Ovary (tissue), 9 donors: ENCODE results near the gene ACSF2. TPM values are rescaled to one million over a fixed set of nuclear protein-coding genes. Genes with fewer than 3 reads are reported as not detected.
"Not testable (repeated sequence)": the region's sequence is repeated elsewhere in the genome, so short reads cannot be mapped to it uniquely, and the experiment has no call there.

ENCODE experiments used
- DNase-seq, 5 donors: peaks; one replicate each; pipeline ENCODE4 v3.0.0-alpha.2; 2019 to 2020
- H3K27ac ChIP-seq, 2 donors: fragments of 200-600 bp; one replicate each; pipeline versions ENCODE4 v1.5.1 to v1.8.0; 2019 to 2022
- H3K27me3 ChIP-seq: fragments of 200-600 bp; one replicate; pipeline ENCODE4 v1.8.0; 2022
- H3K36me3 ChIP-seq: fragments of 200-600 bp; sonication (generic); one replicate; pipeline ENCODE4 v1.5.1; 2019
- H3K4me1 ChIP-seq: one replicate; pipeline ENCODE4 v1.8.1; 2013; ENCODE audit warnings: mild to moderate bottlenecking, moderate library complexity; ENCODE audit not compliant: insufficient read depth
- H3K4me3 ChIP-seq: fragments of 200-600 bp; sonication (generic); one replicate; pipeline ENCODE4 v1.5.1; 2017
- H3K9me3 ChIP-seq, 2 donors: fragments of 200-600 bp in 1 of 2; sonication (generic) in 1 of 2; one replicate each; pipeline versions ENCODE4 v1.5.1 to v1.8.1; 2013 to 2019; ENCODE audit warnings: mild to moderate bottlenecking in 1 of 2, moderate library complexity in 1 of 2
- EP300 ChIP-seq: sonication (generic); formaldehyde crosslinking; IDR thresholded peaks from one replicate; pipeline ENCODE4 v1.6.1; 2017; ENCODE audit warnings: antibody characterized with exemption
- POLR2A ChIP-seq: fragments of 450-650 bp; IDR thresholded peaks from one replicate; pipeline ENCODE4 v1.6.1; 2017; ENCODE audit warnings: antibody characterized with exemption, mild to moderate bottlenecking, moderate library complexity
- WGBS, 3 donors: extraction: QIAGEN DNeasy Blood & Tissue Kit in 1 of 3; methylation state at CpG; one replicate each; pipeline versions ENCODE4 v1.1.5 to v1.1.7; 2013 to 2017; 5-methylcytosine and 5-hydroxymethylcytosine counted together
- intact Hi-C, 4 donors: fragments of 100-400 bp; cut with DNase I; formaldehyde crosslinking; loops; one replicate each; pipeline versions ENCODE4 v1.11.0 to v1.15.1; 2022 to 2023
- polyA plus RNA-seq, 2 donors: library from polyadenylated mRNA; stranded (reverse); fragments of 200-250 nt in 1 of 2; fragments of 350-450 nt in 1 of 2; fragmentation: Illumina TruSeq in 1 of 2; extraction: RNeasy Lipid Tissue Mini Kit (QIAGEN cat#74804) in 1 of 2; gene quantifications; one replicate each; pipeline ENCODE4 v1.2.3, GENCODE V29; 2013 to 2014
- total RNA-seq, 7 donors: library from RNA; depleted of rRNA in 2 of 7; stranded (reverse); fragments of >200 nt in 2 of 7; fragmentation: NEBNext Ultra II Directional in 3 of 7; extraction: Animal tissue kit (Norgen Biotek cat#: 25700) in 3 of 7; gene quantifications; one replicate each; pipeline versions ENCODE4 v1.1.0 to v1.2.4, GENCODE V29; 2016 to 2023
- TF ChIP-seq, protein P1 (sequence below), 3 donors: fragments of 450-650 bp in 2 of 3; fragments of 200-600 bp in 1 of 3; IDR thresholded peaks; one replicate each; pipeline versions ENCODE4 v1.5.1 to v1.8.0; 2016 to 2022; ENCODE audit warnings: antibody characterized with exemption in 3 of 3, mild to moderate bottlenecking in 1 of 3
- donor health status: DM: no; HTN: no; CAD: no; lungs with moderate emphysema.
- donor health status: DM: no; HTN: no; CAD: no.
- donor health status: Bipolar disorder and iron deficiency.
- donor health status: DM: yes; HTN: yes; CAD: no.
- donor health status: DM: no; HTN: no; CAD: no.
- donor health status: DM: yes; HTN: yes; CAD: no.

Gene ACSF2
- total and polyA plus RNA-seq, 9 donors = 26.7 to 86.0 (median 49.5) TPM

DNA sequence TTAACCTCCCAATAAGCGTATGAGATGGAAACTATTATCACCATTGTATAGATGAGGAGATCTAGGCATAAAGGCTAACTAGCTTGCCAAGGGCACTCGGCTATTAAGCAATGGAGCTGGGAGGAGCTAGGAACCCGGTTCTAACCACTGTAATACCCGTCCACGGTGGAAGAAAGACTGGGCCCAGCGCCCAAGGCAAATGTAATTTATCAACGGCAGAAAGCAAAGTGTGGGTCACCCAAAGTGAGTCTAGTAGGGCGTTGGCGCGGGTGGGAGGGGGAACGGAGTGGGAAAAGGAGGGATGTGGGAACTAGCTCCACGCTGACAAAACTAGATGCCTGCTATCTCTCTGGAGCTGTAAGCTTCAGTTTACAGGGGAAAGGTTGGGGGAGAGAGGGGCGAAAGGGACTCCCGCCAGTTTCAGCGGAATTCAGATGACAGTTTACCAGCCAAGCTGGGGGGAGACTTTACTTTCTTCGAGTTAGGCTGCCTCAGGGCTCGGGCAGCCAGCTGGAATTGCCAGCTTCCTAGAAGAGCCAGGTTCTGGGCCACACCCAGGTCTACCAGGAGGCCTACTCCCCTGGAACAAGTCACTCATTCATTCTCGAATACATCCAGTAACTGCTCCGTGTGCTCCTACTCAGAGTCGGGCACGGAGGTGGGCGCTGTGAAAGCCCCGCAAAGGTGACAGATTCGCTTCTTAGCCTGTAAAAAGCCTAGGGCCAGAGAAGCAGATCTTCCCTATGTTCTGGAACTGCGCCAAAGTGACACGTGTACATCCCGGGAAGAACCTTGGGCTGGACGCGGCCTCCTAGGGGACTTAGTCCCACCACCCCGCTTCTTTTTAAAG is 29.5 kb upstream of the ACSF2 start:
- peak; percentile 30 to 54 (median 47) for DNase-seq
- peak overlapping the region; percentile 95 for H3K4me3 ChIP-seq
- intact Hi-C loops = no loop called here
- H3K4me1 ChIP-seq = peaks cover 5% of the 10 kb centered on the region
- WGBS, 3 donors = 1 to 2% (median 2%) methylated on average over 30 of the region's 30 CpGs
- no peaks in the 10 kb centered on the region for H3K36me3 ChIP-seq
- TF ChIP-seq EP300 (no peak), POLR2A (no peak)
- TF ChIP-seq, protein P1, sequence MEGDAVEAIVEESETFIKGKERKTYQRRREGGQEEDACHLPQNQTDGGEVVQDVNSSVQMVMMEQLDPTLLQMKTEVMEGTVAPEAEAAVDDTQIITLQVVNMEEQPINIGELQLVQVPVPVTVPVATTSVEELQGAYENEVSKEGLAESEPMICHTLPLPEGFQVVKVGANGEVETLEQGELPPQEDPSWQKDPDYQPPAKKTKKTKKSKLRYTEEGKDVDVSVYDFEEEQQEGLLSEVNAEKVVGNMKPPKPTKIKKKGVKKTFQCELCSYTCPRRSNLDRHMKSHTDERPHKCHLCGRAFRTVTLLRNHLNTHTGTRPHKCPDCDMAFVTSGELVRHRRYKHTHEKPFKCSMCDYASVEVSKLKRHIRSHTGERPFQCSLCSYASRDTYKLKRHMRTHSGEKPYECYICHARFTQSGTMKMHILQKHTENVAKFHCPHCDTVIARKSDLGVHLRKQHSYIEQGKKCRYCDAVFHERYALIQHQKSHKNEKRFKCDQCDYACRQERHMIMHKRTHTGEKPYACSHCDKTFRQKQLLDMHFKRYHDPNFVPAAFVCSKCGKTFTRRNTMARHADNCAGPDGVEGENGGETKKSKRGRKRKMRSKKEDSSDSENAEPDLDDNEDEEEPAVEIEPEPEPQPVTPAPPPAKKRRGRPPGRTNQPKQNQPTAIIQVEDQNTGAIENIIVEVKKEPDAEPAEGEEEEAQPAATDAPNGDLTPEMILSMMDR (IDR thresholded peaks at IDR 0.05) = no peak
- H3K27ac ChIP-seq = peak overlapping the region in 1 of 2 donors; percentile 13
- H3K27me3 ChIP-seq = no peaks in the 10 kb centered on the region
- no peaks in the 10 kb centered on the region for H3K9me3 ChIP-seq

DNA sequence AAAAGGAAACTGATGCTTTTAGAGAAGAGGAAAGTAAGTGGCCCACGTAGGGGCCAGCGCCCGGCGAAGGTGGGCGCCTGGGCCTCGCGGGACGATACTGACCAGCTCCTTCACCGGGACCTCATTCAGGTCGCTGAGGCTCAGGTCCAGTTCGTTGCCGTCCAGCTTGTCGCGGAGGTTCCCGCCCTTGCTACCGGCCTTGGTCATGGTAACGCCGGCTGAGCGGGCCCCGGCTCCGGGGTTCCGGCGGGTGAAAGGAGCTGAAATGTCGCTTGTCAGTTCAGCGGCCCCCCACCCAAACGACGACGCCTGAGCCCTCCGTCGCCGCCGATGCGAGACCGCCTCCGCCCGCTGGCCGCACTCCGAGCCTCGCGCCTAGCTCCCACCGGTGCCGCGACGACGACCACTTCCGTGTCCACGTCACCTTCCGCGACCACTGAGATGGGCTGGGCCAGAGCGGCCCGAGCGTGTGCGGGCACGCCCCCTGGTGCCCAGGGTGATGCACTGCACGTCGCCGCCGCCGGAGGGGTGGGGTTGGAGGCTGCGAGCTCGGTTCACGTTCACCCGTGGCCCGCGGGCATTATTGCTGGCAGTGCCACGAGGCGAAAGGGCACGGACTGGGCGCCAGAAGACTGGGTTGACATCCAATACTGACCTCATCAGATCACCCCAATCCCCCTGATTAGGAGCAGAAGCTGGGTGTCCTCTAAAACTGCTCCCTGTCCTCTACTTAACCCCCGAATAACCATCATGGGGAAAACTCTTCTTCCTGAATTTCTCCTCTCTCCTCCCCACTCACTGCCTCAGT is 28.7 kb upstream of the ACSF2 start, which contains the start of gene LRRC59:
Gene LRRC59, minus strand, starts transcription at position 413 of the 808 bp plus-strand sequence. Its CDS starts 206 bp downstream, at position 207.
- Histone ChIP-seq H3K27me3 (no peaks in the 10 kb centered on the region), H3K9me3 (no peaks in the 10 kb centered on the region), H3K4me1 (peaks cover 5% of the 10 kb centered on the region), H3K27ac (peak within 1 kb of the TSS in 1 of 2 donors; percentile 13), H3K36me3 (no peaks in the 10 kb centered on the region), H3K4me3 (peak within 1 kb of the TSS; percentile 95)
- DNase-seq = peak; percentile 86 to 94 (median 88)
- 1% methylated on average over 64 to 70 of the region's 70 CpGs for WGBS, 3 donors
- intact Hi-C loops = no loop called here
- peak; percentile 85 for TF ChIP-seq POLR2A
- TF ChIP-seq, protein P1 (IDR thresholded peaks at IDR 0.05) = peak; percentile 93 to 97 (median 96)
- no peak for TF ChIP-seq EP300

DNA sequence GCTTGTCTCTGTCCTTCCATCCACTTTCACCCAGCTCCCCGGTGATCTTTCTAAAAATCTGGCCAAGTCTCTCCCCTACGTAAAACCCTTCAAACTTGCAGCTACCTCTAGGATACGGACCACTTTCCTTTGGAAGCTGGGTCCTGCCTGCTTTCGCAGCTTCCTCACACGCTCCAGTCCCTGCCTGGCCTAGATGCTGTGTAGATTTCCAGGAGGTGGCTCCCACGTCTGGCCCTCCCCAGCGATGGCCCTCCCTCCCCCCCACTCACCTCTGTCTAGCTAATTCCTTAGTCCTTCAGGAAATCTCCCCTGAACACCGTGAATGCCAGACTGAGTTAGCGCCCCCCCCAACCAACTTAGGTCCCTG is 28.1 kb upstream of the ACSF2 start:
- no peak overlapping the region for H3K27ac ChIP-seq
- peak overlapping the region; percentile 95 for H3K4me3 ChIP-seq
- H3K36me3 ChIP-seq = no peaks in the 10 kb centered on the region
- peaks cover 5% of the 10 kb centered on the region for H3K4me1 ChIP-seq
- intact Hi-C loops = no loop called here
- DNase-seq = no peak
- TF ChIP-seq, protein P1 (IDR thresholded peaks at IDR 0.05) = no peak
- TF ChIP-seq POLR2A (no peak), EP300 (no peak)
- H3K9me3 ChIP-seq = no peaks in the 10 kb centered on the region
- H3K27me3 ChIP-seq = no peaks in the 10 kb centered on the region
- WGBS, 3 donors = 25 to 45% (median 37%) methylated on average over 9 of the region's 9 CpGs

DNA sequence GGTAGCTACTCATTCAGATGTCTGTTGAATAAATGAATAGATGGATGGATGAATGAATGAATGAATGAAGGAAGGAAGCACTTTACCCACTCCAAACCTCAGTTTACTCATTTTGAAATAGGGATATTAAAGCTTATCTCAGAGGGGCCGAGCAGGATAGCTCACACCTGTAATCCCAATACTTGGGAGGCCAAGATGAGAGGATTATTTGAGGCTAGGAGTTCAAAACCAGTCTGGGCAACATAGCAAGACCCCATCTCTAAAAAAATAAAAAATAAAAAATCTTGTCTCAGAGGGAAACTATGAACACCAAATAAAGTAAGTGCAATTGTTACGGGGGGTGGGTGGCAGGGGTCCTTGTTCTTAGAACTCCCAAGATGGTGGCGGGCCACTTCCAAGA is 27.3 kb upstream of the ACSF2 start:
- H3K4me3 ChIP-seq, H3K9me3 ChIP-seq, H3K27ac ChIP-seq, H3K4me1 ChIP-seq, intact Hi-C loops, H3K36me3 ChIP-seq, DNase-seq, H3K27me3 ChIP-seq: not testable (repeated sequence)
- WGBS, 3 donors = 93 to 100% (median 95%) methylated on average over 3 of the region's 3 CpGs

DNA sequence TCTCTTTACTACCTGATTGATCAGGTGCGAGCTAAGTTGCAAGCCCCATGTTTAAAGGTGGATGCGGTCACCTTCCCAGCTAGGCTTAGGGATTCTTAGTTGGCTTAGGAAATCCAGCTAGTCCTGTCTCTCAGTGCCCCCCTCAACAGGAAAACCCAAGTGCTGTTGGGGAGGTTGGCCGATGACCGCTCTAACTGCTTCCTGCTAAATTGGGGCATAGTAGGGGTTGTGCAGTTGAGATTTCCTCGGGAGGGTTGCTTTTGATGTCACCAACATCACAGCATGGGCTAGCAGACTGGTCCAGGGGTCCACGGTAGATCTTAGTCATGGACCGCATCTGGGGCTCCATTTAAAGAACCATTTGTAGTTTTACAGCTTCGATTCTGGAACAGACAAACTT is 26.4 kb upstream of the ACSF2 start:
- H3K9me3 ChIP-seq, H3K36me3 ChIP-seq, H3K27ac ChIP-seq, H3K27me3 ChIP-seq, DNase-seq, intact Hi-C loops, H3K4me1 ChIP-seq, H3K4me3 ChIP-seq: not testable (repeated sequence)
- 92 to 94% (median 94%) methylated on average over 8 of the region's 8 CpGs for WGBS, 3 donors

DNA sequence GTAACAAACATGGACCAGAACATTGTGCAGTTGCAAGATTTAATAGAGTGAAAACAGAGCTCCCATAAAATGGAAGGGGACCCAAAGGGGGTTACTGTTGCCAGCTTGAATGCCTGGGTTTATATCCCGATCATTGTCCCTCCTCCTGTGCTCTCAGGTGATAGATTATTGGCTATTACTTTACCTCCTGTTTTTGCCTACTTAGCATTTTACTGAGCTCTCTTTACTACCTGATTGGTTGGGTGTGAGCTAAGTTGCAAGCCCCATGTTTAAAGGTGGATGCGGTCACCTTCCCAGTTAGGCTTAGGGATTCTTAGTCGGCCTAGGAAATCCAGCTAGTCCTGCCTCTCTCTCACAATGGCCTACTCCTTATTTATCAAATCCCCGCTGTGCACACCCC is 20.7 kb upstream of the ACSF2 start:
- DNase-seq, H3K36me3 ChIP-seq, H3K9me3 ChIP-seq, H3K4me3 ChIP-seq, intact Hi-C loops, H3K27ac ChIP-seq, H3K4me1 ChIP-seq, H3K27me3 ChIP-seq: not testable (repeated sequence)
- WGBS, 3 donors = 77 to 87% (median 80%) methylated on average over 4 of the region's 4 CpGs
